H1 (cell line): ENCODE results near the gene SPON2. TPM values are rescaled to one million over a fixed set of nuclear protein-coding genes. Genes with fewer than 3 reads are reported as not detected.

Source experiments
- CTCF ChIA-PET: fragments of 300-600 bp; sonication (Branson Sonifier 250); formaldehyde crosslinking; loops from one replicate; lab custom pipeline; 2021; ENCODE audit not compliant: partially characterized antibody; lab: Charles Lee
- POLR2A ChIA-PET: fragments of 300-600 bp; sonication (Branson Sonifier 250); formaldehyde crosslinking; loops from one replicate; lab custom pipeline; 2021; ENCODE audit warnings: inconsistent platforms; ENCODE audit not compliant: partially characterized antibody; lab: Charles Lee
- DNase-seq, 2 experiments: peaks; one replicate each; pipeline versions ENCODE4 v3.0.0 to v3.0.0-alpha.2; 2010 to 2022; ENCODE audit warnings: low spot score in 2 of 2, low read depth in 1 of 2, mixed read lengths in 1 of 2
- FAIRE-seq: peaks from 2 replicates; lab custom pipeline; 2011; peaks lifted over from hg19 to GRCh38; lab: Jason Lieb, UNC
- H2AFZ ChIP-seq: 2 replicates; pipeline ENCODE4 v1.8.1; 2012; ENCODE audit warnings: low read length, inconsistent platforms
- H2AK5ac ChIP-seq: 2 replicates; pipeline ENCODE4 v1.6.1; 2013; ENCODE audit warnings: low read depth, low read length
- H2BK120ac ChIP-seq: replicated peaks from 2 replicates; pipeline ENCODE3; 2013; ENCODE audit warnings: low read depth, low read length, inconsistent platforms
- H2BK12ac ChIP-seq: 2 replicates; pipeline ENCODE4 v1.6.1; 2013; ENCODE audit warnings: low read depth, low read length
- H2BK15ac ChIP-seq: 2 replicates; pipeline ENCODE4 v1.6.1; 2013; ENCODE audit warnings: low read length
- H2BK20ac ChIP-seq: 2 replicates; pipeline ENCODE4 v1.6.1; 2013; ENCODE audit warnings: low read length
- H2BK5ac ChIP-seq: 2 replicates; pipeline ENCODE4 v1.6.1; 2013; ENCODE audit warnings: low read depth, low read length
- H3K14ac ChIP-seq: 2 replicates; pipeline ENCODE4 v1.6.1; 2013; ENCODE audit warnings: inconsistent platforms; ENCODE audit not compliant: insufficient read length
- H3K18ac ChIP-seq: 2 replicates; pipeline ENCODE4 v1.6.1; 2013; ENCODE audit warnings: low read length; ENCODE audit errors: extremely low read depth
- H3K23ac ChIP-seq: 2 replicates; pipeline ENCODE4 v1.6.1; 2013; ENCODE audit warnings: inconsistent platforms; ENCODE audit not compliant: insufficient read length
- H3K23me2 ChIP-seq: 2 replicates; pipeline ENCODE4 v1.6.1; 2013; ENCODE audit warnings: low read depth, low read length
- H3K27ac ChIP-seq: 2 replicates; pipeline ENCODE4 v1.6.1; 2011; ENCODE audit warnings: low read depth, low read length, inconsistent platforms
- H3K27me3 ChIP-seq, 4 experiments: replicated peaks in 1 of 4; 1 replicate in 1 of 4; 2 replicates in 3 of 4; pipeline versions ENCODE4 v1.6.1 to v1.8.1; 2011 to 2013; ENCODE audit warnings: low read length in 3 of 4, mild to moderate bottlenecking in 3 of 4, inconsistent platforms in 2 of 4, mixed read lengths in 2 of 4, moderate library complexity in 1 of 4; ENCODE audit not compliant: control insufficient read depth in 3 of 4, insufficient read depth in 3 of 4; ENCODE audit errors: extremely low read depth in 1 of 4
- H3K36me3 ChIP-seq, 4 experiments: 2 replicates each; pipeline versions ENCODE4 v1.6.1 to v1.8.1; 2011 to 2013; ENCODE audit warnings: mild to moderate bottlenecking in 4 of 4, low read length in 3 of 4, moderate library complexity in 2 of 4, control low read depth in 1 of 4, inconsistent platforms in 1 of 4; ENCODE audit not compliant: insufficient read depth in 4 of 4, control insufficient read depth in 2 of 4
- H3K4ac ChIP-seq: replicated peaks from 2 replicates; pipeline ENCODE3; 2013; ENCODE audit warnings: low read length, low read depth, mixed read lengths, inconsistent platforms; ENCODE audit not compliant: insufficient read length
- H3K4me1 ChIP-seq, 4 experiments: replicated peaks in 1 of 4; 1 replicate in 1 of 4; 2 replicates in 3 of 4; pipeline versions ENCODE4 v1.6.1 to v1.8.1; 2011 to 2013; ENCODE audit warnings: low read length in 3 of 4, inconsistent platforms in 2 of 4, mixed read lengths in 1 of 4; ENCODE audit not compliant: insufficient read depth in 4 of 4, control insufficient read depth in 3 of 4
- H3K4me2 ChIP-seq, 2 experiments: 2 replicates each; pipeline versions ENCODE4 v1.6.1 to v1.8.1; 2011 to 2013; ENCODE audit warnings: low read depth in 2 of 2, low read length in 2 of 2, control low read depth in 1 of 2, inconsistent platforms in 1 of 2, mild to moderate bottlenecking in 1 of 2; ENCODE audit not compliant: insufficient read depth in 1 of 2
- H3K4me3 ChIP-seq, 4 experiments: fragments of 200-600, 300-600 bp in 1 of 4; sonication (generic), shearing (Covaris generic), sonication (Bioruptor Twin) in 1 of 4; 2 replicates each; pipeline versions ENCODE4 v1.5.1 to v1.8.1; 2011 to 2016; ENCODE audit warnings: low read length in 4 of 4, low read depth in 3 of 4, control low read depth in 2 of 4, inconsistent platforms in 2 of 4, mild to moderate bottlenecking in 2 of 4, mixed read lengths in 1 of 4, moderate library complexity in 1 of 4; ENCODE audit not compliant: insufficient read depth in 2 of 4; ENCODE audit errors: extremely low read depth in 1 of 4
- H3K56ac ChIP-seq: replicated peaks from 2 replicates; pipeline ENCODE3; 2013; ENCODE audit warnings: low read depth, mild to moderate bottlenecking, mixed read lengths, low read length, inconsistent platforms; ENCODE audit not compliant: insufficient read length
- H3K79me1 ChIP-seq: 2 replicates; pipeline ENCODE4 v1.6.1; 2013; ENCODE audit warnings: low read depth, low read length, control low read depth
- H3K79me2 ChIP-seq, 2 experiments: 2 replicates each; pipeline versions ENCODE4 v1.6.1 to v1.8.1; 2012 to 2013; ENCODE audit warnings: low read length in 2 of 2, mild to moderate bottlenecking in 2 of 2, inconsistent platforms in 1 of 2; ENCODE audit not compliant: insufficient read depth in 2 of 2, control insufficient read depth in 1 of 2
- H3K9ac ChIP-seq, 4 experiments: replicated peaks in 1 of 4; 1 replicate in 1 of 4; 2 replicates in 3 of 4; pipeline versions ENCODE4 v1.6.1 to v1.8.1; 2011 to 2013; ENCODE audit warnings: low read depth in 3 of 4, low read length in 3 of 4, control low read depth in 2 of 4, mild to moderate bottlenecking in 2 of 4, moderate library complexity in 2 of 4, inconsistent platforms in 1 of 4; ENCODE audit errors: extremely low read depth in 1 of 4
- H3K9me3 ChIP-seq, 2 experiments: 2 replicates each; pipeline versions ENCODE4 v1.6.1 to v1.8.1; 2012 to 2013; ENCODE audit warnings: mild to moderate bottlenecking in 2 of 2, moderate library complexity in 2 of 2, control low read depth in 1 of 2, inconsistent platforms in 1 of 2, low read depth in 1 of 2, low read length in 1 of 2, mixed read lengths in 1 of 2; ENCODE audit not compliant: insufficient read depth in 2 of 2
- H4K20me1 ChIP-seq, 2 experiments: replicated peaks in 1 of 2; 2 replicates each; pipeline versions ENCODE3 to v1.8.1; 2011 to 2013; ENCODE audit warnings: inconsistent platforms in 2 of 2, low read length in 2 of 2, mild to moderate bottlenecking in 1 of 2; ENCODE audit not compliant: insufficient read depth in 2 of 2, control insufficient read depth in 1 of 2
- H4K5ac ChIP-seq: 2 replicates; pipeline ENCODE4 v1.6.1; 2013; ENCODE audit warnings: low read length, low read depth, mixed read lengths, inconsistent platforms; ENCODE audit not compliant: insufficient read length
- H4K8ac ChIP-seq: 2 replicates; pipeline ENCODE4 v1.8.0; 2013; ENCODE audit warnings: mild to moderate bottlenecking, moderate library complexity, low read length, inconsistent platforms; ENCODE audit not compliant: insufficient read depth; ENCODE audit errors: extremely low read depth
- H4K91ac ChIP-seq: replicated peaks from 2 replicates; pipeline ENCODE3; 2013; ENCODE audit warnings: low read length, mixed read lengths, inconsistent platforms; ENCODE audit not compliant: insufficient read length
- POLR2AphosphoS5 ChIP-seq: IDR thresholded peaks from 2 replicates; pipeline ENCODE4 v1.6.1; 2011; ENCODE audit warnings: low read depth, low read length
- SIN3A ChIP-seq, 2 experiments: IDR thresholded peaks in 1 of 2; conservative IDR thresholded peaks in 1 of 2; 2 replicates each; pipeline ENCODE4 v1.6.1; 2011 to 2012; ENCODE audit warnings: low read length in 2 of 2, improper control_type of control experiment in 1 of 2, low read depth in 1 of 2, mild to moderate bottlenecking in 1 of 2
- YY1 ChIP-seq: IDR thresholded peaks from 2 replicates; pipeline ENCODE4 v1.6.1; 2011; ENCODE audit warnings: low read depth, mild to moderate bottlenecking, low read length
- WGBS, 2 experiments: shearing (Covaris generic) in 1 of 2; methylation state at CpG; one replicate each; pipeline versions ENCODE4 v1.1.6 to v1.1.7; 2013 to 2015; ENCODE audit warnings: low lambda C conversion rate in 2 of 2, mixed read lengths in 2 of 2, inconsistent platforms in 1 of 2, low coverage in 1 of 2, missing lambda C conversion rate in 1 of 2; ENCODE audit not compliant: insufficient replicate concordance in 2 of 2, insufficient coverage in 1 of 2, insufficient read length in 1 of 2; ENCODE audit errors: extremely low coverage in 1 of 2, missing lambda C conversion rate in 1 of 2; 5-methylcytosine and 5-hydroxymethylcytosine counted together
- polyA plus RNA-seq, 7 experiments: library from polyadenylated mRNA; depleted of rRNA in 3 of 7; stranded (reverse) in 5 of 7; unstranded in 2 of 7; fragments of >200 nt in 5 of 7; fragments of 200-250 nt in 2 of 7; gene quantifications; 1 replicate in 5 of 7; 2 replicates in 1 of 7; 4 replicates in 1 of 7; pipeline versions ENCODE4 v1.2.1 to v1.2.3, GENCODE V29; 2011 to 2013; ENCODE audit warnings: missing spikeins in 2 of 7, mixed read lengths in 2 of 7
- small RNA-seq: library from polyadenylated mRNA; stranded (forward); fragments of <200 nt; extraction: miRNeasy Mini kit (QIAGEN cat#:217004); gene quantifications from one replicate; pipeline ENCODE3, GENCODE V24; 2013; ENCODE audit not compliant: insufficient read depth
- total RNA-seq: library from RNA; stranded (reverse); fragmentation: NEBNext Ultra II Directional; extraction: Animal tissue kit (Norgen Biotek cat#: 25700); gene quantifications from 2 replicates; pipeline ENCODE4 v1.2.1, GENCODE V29; 2021

Gene SPON2
- total and polyA plus RNA-seq, 2 of the 8 experiments (the other 6 are each of a cell fraction or from before 2014, with no cell fraction given), result 2.8 to 3.2 TPM

DNA sequence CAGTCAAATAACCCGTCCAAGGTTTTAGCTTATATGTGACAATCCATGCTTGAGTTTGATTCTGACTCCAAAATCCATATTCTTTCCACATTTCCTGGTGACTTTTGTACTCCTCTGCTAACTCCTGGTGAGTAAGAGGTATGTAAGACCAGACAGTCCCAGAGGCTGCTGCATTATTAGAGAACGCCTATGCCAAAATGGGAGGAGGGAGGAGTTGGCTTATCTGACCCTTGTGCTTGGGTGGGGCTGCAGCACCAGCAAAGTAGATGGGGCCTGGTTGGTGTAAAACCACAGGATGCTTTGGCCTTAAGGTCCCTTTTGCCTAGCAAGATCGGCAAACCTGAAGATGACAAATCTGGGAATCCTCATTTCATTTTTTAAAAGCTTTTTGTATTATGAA lies 49.9 kb downstream of the SPON2 start:
- no peaks in the 10 kb centered on the region for H3K36me3 ChIP-seq
- DNase-seq (no peak), FAIRE-seq (no peak)
- TF ChIP-seq POLR2AphosphoS5 (no peak), SIN3A (conservative IDR thresholded peaks at IDR 0.05 in 1 of 2, IDR thresholded peaks at IDR 0.05 in 1 of 2; ENCODE audit: low read depth in 1 of 2, low read length in 2 of 2) (no peak), YY1 (no peak)
- no peaks in the 10 kb centered on the region for H3K79me2 ChIP-seq
- H3K14ac ChIP-seq, result no peak overlapping the region
- H3K4me1 ChIP-seq, result no peaks in the 10 kb centered on the region
- no peak overlapping the region for H4K5ac ChIP-seq
- H4K91ac ChIP-seq, result no peak overlapping the region
- no peak overlapping the region for H2BK12ac ChIP-seq
- H2BK20ac ChIP-seq, result no peak overlapping the region
- no peak overlapping the region for H3K56ac ChIP-seq
- H2BK5ac ChIP-seq, result no peak overlapping the region
- CTCF ChIA-PET, result interaction anchor here (0.8 to 2.3 kb wide), 3 partner anchors 8 to 53 kb away, joined by 3 to 16 read pairs (median 3); no protein-coding TSS in a partner anchor
- H3K4ac ChIP-seq, result no peak overlapping the region
- no peaks in the 10 kb centered on the region for H4K20me1 ChIP-seq
- H3K9ac ChIP-seq, result no peak overlapping the region
- H3K23ac ChIP-seq, result no peak overlapping the region
- H3K79me1 ChIP-seq, result no peaks in the 10 kb centered on the region
- H3K4me3 ChIP-seq, result no peak overlapping the region
- POLR2A ChIA-PET, result no interaction called here
- H2AK5ac ChIP-seq, result no peak overlapping the region
- H2BK120ac ChIP-seq, result no peak overlapping the region
- no peak overlapping the region for H2BK15ac ChIP-seq
- peaks cover 0 to 1% (median 0%) of the 10 kb centered on the region in 4 experiments; a peak in 1 of 7 replicates for H3K27me3 ChIP-seq
- H3K4me2 ChIP-seq, result no peak overlapping the region
- no peaks in the 10 kb centered on the region for H3K9me3 ChIP-seq
- H3K27ac ChIP-seq, result no peak overlapping the region
- H3K23me2 ChIP-seq, result no peaks in the 10 kb centered on the region
- no peak overlapping the region for H3K18ac ChIP-seq
- WGBS, 2 experiments, result 93% methylated on average over 3 of the region's 3 CpGs; no CpG with 5 or more reads in 1 of the 2 experiments
- no peak overlapping the region for H4K8ac ChIP-seq
- H2AFZ ChIP-seq, result no peak overlapping the region

Small RNA genes within 50 kb of the gene (small RNA-seq; reads per million reads assigned to genes)
- not detected for gene RF00554

Other genes with a start within 250 kb of the SPON2 start
- 70.8 and 76.9 TPM in 2 replicates for gene GAK, start 240.3 kb downstream of the SPON2 start, total RNA-seq
- gene GAK, start 240.3 kb downstream of the SPON2 start, polyA plus RNA-seq (2011; rRNA removed), result 31.5 and 50.3 TPM in 2 replicates
- gene TMEM175, start 240.1 kb downstream of the SPON2 start, total RNA-seq, result 3.0 and 4.9 TPM in 2 replicates
- 20.7 and 32.8 TPM in 2 replicates for gene TMEM175, start 240.1 kb downstream of the SPON2 start, polyA plus RNA-seq (2011; rRNA removed)
- 9.3 and 9.7 TPM in 2 replicates for gene DGKQ, start 199.0 kb downstream of the SPON2 start, total RNA-seq
- gene DGKQ, start 199.0 kb downstream of the SPON2 start, polyA plus RNA-seq (2011; rRNA removed), result 7.3 and 14.5 TPM in 2 replicates
- gene IDUA, start 185.5 kb downstream of the SPON2 start, total RNA-seq, result 4.8 and 6.5 TPM in 2 replicates
- 2.8 and 5.8 TPM in 2 replicates for gene IDUA, start 185.5 kb downstream of the SPON2 start, polyA plus RNA-seq (2011; rRNA removed)
- not detected in 2 replicates for gene SLC26A1, start 179.2 kb downstream of the SPON2 start, total RNA-seq
- gene SLC26A1, start 179.2 kb downstream of the SPON2 start, polyA plus RNA-seq (2011; rRNA removed), result 0.11 and 0.14 TPM in 2 replicates
- gene FGFRL1, start 161.0 kb downstream of the SPON2 start, total RNA-seq, result 18.8 and 18.9 TPM in 2 replicates
- 34.6 and 38.9 TPM in 2 replicates for gene FGFRL1, start 161.0 kb downstream of the SPON2 start, polyA plus RNA-seq (2011; rRNA removed)
- 3.4 and 3.9 TPM in 2 replicates for gene RNF212, start 59.0 kb downstream of the SPON2 start, total RNA-seq
- gene RNF212, start 59.0 kb downstream of the SPON2 start, polyA plus RNA-seq (2011; rRNA removed), result 3.7 and 5.4 TPM in 2 replicates
- 128 and 132 TPM in 2 replicates for gene CTBP1, start 76.5 kb upstream of the SPON2 start, total RNA-seq
- 185 and 308 TPM in 2 replicates for gene CTBP1, start 76.5 kb upstream of the SPON2 start, polyA plus RNA-seq (2011; rRNA removed)
- 75.3 and 75.8 TPM in 2 replicates for gene MAEA, start 117.3 kb upstream of the SPON2 start, total RNA-seq
- 133 and 166 TPM in 2 replicates for gene MAEA, start 117.3 kb upstream of the SPON2 start, polyA plus RNA-seq (2011; rRNA removed)
- 19.0 and 19.4 TPM in 2 replicates for gene UVSSA, start 174.6 kb upstream of the SPON2 start, total RNA-seq
- 14.5 and 21.1 TPM in 2 replicates for gene UVSSA, start 174.6 kb upstream of the SPON2 start, polyA plus RNA-seq (2011; rRNA removed)
- not detected in 2 replicates for gene NKX1-1, start 233.9 kb upstream of the SPON2 start, total RNA-seq
- gene NKX1-1, start 233.9 kb upstream of the SPON2 start, polyA plus RNA-seq (2011; rRNA removed), result not detected in 2 replicates